ENCODE measurements around the gene IQSEC1.

DNA sequence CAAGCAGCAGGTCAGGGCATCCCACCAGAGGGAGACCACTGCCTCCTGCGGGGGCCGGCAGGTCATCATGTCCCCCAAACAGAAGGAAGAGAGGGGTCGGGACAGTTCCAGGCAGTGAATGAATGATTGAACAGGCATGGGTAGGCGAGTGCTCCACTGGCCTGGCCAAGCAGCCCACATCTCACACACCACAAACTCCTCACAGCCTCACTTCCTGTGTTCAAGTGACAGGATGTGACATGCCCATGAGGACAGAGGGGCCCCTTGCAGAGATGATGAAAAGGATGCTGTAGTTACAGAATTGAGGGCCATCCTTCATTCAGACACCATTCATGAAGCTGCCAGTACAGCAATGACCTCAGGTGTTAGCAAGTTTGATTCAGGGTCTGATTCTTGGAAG, 3.7 kb downstream of the IQSEC1 start:
- TF ChIP-seq, protein P1, sequence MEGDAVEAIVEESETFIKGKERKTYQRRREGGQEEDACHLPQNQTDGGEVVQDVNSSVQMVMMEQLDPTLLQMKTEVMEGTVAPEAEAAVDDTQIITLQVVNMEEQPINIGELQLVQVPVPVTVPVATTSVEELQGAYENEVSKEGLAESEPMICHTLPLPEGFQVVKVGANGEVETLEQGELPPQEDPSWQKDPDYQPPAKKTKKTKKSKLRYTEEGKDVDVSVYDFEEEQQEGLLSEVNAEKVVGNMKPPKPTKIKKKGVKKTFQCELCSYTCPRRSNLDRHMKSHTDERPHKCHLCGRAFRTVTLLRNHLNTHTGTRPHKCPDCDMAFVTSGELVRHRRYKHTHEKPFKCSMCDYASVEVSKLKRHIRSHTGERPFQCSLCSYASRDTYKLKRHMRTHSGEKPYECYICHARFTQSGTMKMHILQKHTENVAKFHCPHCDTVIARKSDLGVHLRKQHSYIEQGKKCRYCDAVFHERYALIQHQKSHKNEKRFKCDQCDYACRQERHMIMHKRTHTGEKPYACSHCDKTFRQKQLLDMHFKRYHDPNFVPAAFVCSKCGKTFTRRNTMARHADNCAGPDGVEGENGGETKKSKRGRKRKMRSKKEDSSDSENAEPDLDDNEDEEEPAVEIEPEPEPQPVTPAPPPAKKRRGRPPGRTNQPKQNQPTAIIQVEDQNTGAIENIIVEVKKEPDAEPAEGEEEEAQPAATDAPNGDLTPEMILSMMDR (IDR thresholded peaks at IDR 0.05) = no peak
- TF ChIP-seq POLR2A (IDR thresholded peaks at IDR 0.05) = no peak

Data from prostate gland (tissue), 2 donors.